ENCODE results near the gene POFUT2.

Gene POFUT2

DNA sequence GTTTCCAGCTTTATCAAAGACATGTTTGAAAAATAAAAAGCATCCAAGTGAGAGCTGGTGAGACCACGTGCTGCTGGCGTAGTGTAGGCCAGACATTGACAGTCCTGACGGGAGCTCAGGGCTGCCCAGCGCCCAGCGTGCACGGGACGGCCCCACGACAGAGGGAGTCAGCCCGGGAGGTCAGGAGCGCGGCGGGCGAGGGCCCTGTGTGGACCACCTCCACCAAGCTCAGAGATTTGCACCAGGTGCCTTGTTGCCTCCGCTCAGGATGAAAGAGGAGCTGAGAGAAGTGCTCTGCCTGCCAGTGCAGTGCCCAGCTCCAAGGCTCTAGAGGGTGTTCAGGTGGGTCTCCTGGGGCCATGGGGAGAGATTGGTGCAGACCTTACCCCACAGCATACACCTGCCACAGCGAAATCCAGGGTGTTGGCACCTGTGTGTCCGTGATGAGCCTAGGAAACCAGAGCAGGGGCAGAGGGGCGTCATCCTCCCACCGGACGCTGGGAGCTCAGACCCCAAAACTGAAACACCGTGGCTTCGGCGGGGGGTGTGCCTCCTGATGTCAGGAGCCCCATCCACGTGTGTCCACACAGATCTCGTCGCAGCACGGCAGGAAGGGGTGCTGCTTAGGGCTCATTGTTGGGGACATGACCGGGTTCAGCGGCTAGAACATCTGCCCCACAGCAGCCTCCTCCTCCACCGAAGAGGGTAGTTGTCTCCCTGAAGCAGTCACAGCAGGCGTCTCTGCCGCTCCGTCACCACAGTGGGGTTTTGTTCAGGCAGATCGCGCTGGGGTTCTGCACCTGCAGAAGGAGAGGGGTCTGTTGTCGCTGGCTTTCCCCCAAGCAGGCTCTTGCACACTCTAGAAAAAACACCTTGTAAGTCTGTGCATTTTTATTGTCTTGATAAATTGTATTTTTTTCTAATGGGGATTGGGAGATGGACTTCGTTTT, 64.2 kb downstream of the POFUT2 start:
- TF ChIP-seq, protein P1, sequence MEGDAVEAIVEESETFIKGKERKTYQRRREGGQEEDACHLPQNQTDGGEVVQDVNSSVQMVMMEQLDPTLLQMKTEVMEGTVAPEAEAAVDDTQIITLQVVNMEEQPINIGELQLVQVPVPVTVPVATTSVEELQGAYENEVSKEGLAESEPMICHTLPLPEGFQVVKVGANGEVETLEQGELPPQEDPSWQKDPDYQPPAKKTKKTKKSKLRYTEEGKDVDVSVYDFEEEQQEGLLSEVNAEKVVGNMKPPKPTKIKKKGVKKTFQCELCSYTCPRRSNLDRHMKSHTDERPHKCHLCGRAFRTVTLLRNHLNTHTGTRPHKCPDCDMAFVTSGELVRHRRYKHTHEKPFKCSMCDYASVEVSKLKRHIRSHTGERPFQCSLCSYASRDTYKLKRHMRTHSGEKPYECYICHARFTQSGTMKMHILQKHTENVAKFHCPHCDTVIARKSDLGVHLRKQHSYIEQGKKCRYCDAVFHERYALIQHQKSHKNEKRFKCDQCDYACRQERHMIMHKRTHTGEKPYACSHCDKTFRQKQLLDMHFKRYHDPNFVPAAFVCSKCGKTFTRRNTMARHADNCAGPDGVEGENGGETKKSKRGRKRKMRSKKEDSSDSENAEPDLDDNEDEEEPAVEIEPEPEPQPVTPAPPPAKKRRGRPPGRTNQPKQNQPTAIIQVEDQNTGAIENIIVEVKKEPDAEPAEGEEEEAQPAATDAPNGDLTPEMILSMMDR (IDR thresholded peaks at IDR 0.05; ENCODE audit: control insufficient read depth, insufficient read depth, low read depth, low read length, missing control alignments): no peak
- no peak overlapping the region for H3K4me3 ChIP-seq (ENCODE audit: control insufficient read depth, low read depth, low read length)
- no peak for DNase-seq (ENCODE audit: low read depth)

DNA sequence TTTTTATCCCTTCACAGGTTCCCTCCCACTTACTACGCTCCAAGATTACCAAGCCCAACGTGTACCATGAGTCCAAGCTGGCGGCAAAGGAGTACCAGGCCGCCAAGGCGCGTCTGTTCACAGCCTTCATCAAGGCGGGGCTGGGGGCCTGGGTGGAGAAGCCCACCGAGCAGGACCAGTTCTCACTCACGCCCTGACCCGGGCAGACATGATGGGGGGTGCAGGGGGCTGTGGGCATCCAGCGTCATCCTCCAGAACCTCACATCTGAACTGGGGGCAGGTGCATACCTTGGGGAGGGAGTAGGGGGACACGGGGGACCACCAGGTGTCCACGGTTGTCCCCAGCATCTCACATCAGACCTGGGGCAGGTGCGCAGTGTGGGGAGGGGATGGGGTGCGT, 65.7 kb downstream of the POFUT2 start:
- H3K4me3 ChIP-seq (ENCODE audit: control insufficient read depth, low read depth, low read length): no peak overlapping the region
- DNase-seq (ENCODE audit: low read depth): no peak
- TF ChIP-seq, protein P1 (IDR thresholded peaks at IDR 0.05; ENCODE audit: control insufficient read depth, insufficient read depth, low read depth, low read length, missing control alignments): no peak

DNA sequence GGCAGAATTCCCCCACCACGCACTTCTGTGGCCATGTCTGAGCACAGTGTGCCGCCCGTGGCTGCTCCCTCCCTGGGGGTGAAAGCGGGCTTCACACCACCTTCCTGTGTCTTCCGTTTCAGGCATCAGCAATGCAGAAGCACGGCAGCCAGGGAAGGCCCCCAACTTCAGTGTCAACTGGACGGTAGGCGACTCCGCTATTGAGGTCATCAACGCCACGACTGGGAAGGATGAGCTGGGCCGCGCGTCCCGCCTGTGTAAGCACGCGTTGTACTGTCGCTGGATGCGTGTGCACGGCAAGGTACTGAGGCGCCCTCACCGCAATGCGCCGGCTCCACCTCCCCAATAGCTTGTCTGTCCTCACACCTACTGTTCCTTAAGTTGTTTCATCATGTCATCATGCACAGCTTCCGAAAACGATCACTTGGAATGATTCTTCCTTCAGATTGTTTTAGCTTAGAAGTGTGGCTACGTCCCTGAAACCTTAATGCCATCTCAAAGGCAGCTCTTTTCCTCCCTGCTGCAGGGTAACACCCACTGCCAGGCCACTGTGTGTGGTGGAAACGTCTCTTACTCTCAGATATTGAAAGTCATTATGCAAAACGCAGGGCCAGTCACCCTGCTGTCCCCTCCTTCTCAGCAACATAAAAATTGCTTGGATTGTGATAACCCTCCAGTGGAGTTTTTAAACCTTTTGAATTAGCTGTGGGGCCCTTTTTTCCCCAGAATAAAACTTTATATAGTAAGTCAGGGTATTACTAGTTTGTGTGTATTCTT, 66.8 kb downstream of the POFUT2 start:
- no peak overlapping the region for H3K4me3 ChIP-seq (ENCODE audit: control insufficient read depth, low read depth, low read length)
- TF ChIP-seq, protein P1 (IDR thresholded peaks at IDR 0.05; ENCODE audit: control insufficient read depth, insufficient read depth, low read depth, low read length, missing control alignments): no peak
- no peak for DNase-seq (ENCODE audit: low read depth)

DNA sequence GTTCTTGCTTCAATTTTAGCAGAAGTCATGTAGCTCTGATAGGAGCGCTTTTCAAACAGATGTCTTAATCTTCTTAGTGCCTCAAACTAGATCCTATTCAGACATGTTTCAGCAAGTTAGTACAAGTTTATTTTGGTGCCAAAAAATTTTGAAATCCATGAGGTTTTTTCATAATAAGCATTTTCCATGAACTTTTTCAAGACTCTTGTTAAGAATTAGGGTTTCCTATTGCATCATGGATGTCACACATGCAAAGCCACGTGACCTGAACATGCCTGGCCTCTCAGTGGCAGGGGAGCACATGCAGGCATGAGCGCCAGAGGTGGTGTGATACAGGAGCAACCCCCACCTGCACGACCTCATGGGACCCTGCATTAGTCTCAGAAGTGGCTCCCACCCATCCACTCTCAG, 67.6 kb downstream of the POFUT2 start:
- TF ChIP-seq, protein P1 (IDR thresholded peaks at IDR 0.05; ENCODE audit: control insufficient read depth, insufficient read depth, low read depth, low read length, missing control alignments): no peak
- peak; percentile 18 for DNase-seq (ENCODE audit: low read depth)
- no peak overlapping the region for H3K4me3 ChIP-seq (ENCODE audit: control insufficient read depth, low read depth, low read length)

DNA sequence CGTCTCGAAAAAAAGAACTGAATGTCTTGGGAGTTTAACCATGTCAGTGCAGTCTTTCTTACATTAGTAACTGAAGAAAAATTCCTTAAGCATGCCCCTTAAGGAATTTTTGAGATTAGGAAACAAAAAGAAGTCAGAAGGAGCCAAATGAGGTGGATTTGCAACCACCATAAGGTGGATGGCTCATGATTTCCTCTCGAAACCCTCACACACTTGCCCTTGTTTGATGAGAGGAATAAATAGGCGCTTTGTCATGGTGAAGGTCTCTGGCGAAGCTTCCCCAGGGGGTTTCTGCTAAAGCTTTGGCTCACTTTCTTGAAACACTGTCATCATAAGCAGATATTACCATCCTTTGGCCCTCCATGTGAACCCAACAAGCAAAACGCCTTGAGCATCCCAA, 68.2 kb downstream of the POFUT2 start:
- TF ChIP-seq, protein P1 (IDR thresholded peaks at IDR 0.05; ENCODE audit: control insufficient read depth, insufficient read depth, low read depth, low read length, missing control alignments): no peak
- no peak for DNase-seq (ENCODE audit: low read depth)
- H3K4me3 ChIP-seq (ENCODE audit: control insufficient read depth, low read depth, low read length): no peak overlapping the region

DNA sequence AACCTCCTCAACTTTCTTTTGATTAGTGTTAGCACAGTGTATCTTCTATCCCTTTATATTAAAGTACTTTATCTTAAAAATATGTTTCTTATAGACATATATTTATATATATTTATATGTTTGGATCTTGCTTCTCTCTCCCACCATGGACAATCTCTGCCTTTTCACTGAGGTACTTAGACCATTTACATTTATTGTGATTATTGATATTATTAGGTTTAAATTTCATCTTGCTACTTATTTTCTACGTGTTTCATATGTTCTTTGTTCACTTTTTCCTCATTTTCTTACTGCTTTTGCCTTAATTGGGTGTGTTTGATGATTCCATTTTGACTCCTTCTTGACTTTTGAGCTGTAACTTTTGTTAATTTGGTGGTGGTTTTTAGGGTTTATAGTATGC, 70.7 kb downstream of the POFUT2 start:
- no peak overlapping the region for H3K4me3 ChIP-seq (ENCODE audit: control insufficient read depth, low read depth, low read length)
- TF ChIP-seq, protein P1 (IDR thresholded peaks at IDR 0.05; ENCODE audit: control insufficient read depth, insufficient read depth, low read depth, low read length, missing control alignments): no peak
- no peak for DNase-seq (ENCODE audit: low read depth)
